ENCODE data around the gene USO1. TPM values are rescaled to one million over a fixed set of nuclear protein-coding genes. Genes with fewer than 3 reads are reported as not detected.

USO1 gene
- total and polyA plus RNA-seq, 9 of the 15 experiments (the other 6 are each of a cell fraction or from before 2014, with no cell fraction given) = 19.3 to 97.8 (median 48.5) TPM

DNA sequence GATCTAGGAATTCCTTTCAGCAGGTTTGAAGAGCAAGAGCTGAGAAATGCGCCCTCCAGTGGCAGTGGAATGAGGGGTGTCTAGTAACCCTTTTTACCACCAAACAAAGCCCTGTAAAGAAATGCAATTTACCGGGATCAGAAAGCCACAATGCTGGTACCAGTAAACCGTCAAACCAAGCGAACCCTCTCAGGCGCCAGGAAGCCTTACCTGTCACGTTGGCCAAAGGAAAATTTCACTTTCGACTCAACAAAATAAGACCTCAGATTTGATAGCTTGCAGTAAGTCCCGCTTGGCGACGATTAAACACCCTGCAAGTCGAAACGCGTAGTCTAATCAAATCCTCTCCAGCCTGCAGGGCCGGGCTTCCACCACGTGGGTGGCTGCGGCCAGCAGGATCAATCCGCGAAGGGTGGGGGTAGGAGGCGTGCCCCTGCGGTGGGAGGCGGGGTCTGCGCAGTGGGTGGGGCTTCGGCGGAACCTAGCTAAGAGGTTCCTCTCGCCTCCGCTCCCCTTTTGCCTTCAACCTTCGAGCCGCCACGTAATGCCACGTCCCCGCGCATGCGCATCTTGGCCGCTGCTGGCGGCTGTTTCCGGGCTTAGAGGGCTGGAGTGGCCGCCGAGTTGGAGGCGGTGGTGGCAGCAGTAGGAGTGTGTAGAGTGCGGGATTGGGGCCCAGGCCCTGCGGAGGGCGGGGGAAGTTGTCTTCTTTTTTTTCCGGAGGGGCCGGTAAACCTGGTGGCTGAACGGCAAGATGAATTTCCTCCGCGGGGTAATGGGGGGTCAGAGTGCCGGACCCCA, at the start of gene USO1 (continued):
- TF ChIP-seq ZBTB1 (CRISPR knock-in tag; IDR thresholded peaks at IDR 0.05; ENCODE audit: borderline replicate concordance, low read depth) = no peak
- TF ChIP-seq ZNF280A (IDR thresholded peaks at IDR 0.05; ENCODE audit: low read depth, partially characterized antibody) = no peak
- no peak for TF ChIP-seq CCAR2 (IDR thresholded peaks at IDR 0.05; ENCODE audit: low read depth, low read length)
- TF ChIP-seq, protein P1, sequence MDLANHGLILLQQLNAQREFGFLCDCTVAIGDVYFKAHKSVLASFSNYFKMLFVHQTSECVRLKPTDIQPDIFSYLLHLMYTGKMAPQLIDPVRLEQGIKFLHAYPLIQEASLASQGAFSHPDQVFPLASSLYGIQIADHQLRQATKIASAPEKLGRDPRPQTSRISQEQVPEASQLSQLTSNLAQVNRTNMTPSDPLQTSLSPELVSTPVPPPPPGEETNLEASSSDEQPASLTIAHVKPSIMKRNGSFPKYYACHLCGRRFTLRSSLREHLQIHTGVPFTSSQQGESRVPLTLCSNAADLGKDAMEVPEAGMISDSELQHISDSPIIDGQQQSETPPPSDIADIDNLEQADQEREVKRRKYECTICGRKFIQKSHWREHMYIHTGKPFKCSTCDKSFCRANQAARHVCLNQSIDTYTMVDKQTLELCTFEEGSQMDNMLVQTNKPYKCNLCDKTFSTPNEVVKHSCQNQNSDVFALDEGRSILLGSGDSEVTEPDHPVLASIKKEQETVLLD (IDR thresholded peaks at IDR 0.05) = peak; percentile 98
- no peak; the same call in 1 of the 2 replicates for TF ChIP-seq NCOA1 (IDR thresholded peaks at IDR 0.05; ENCODE audit: low read depth)
- no peak for TF ChIP-seq ZNF780A (CRISPR knock-in tag; IDR thresholded peaks at IDR 0.05)
- TF ChIP-seq E2F1 (CRISPR knock-in tag; IDR thresholded peaks at IDR 0.05) = no peak
- TF ChIP-seq, protein P2, sequence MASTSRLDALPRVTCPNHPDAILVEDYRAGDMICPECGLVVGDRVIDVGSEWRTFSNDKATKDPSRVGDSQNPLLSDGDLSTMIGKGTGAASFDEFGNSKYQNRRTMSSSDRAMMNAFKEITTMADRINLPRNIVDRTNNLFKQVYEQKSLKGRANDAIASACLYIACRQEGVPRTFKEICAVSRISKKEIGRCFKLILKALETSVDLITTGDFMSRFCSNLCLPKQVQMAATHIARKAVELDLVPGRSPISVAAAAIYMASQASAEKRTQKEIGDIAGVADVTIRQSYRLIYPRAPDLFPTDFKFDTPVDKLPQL (IDR thresholded peaks at IDR 0.05; ENCODE audit: extremely low read depth, insufficient read length) = no peak
- TF ChIP-seq CBFA2T3 (IDR thresholded peaks at IDR 0.05) = 0 out of 2 replicates have a peak, but pooled peaks have one; percentile 6
- no peak for TF ChIP-seq NR1H2 (CRISPR knock-in tag; IDR thresholded peaks at IDR 0.05)
- TF ChIP-seq HDGF (IDR thresholded peaks at IDR 0.05) = no peak
- no peak for TF ChIP-seq KDM1A (IDR thresholded peaks at IDR 0.05)
- peak in 1 of 2 experiments; percentile 72; a peak in 1 of 4 replicates for TF ChIP-seq TEAD1 (CRISPR knock-in tag; IDR thresholded peaks at IDR 0.05)
- TF ChIP-seq ZFPM2 (CRISPR knock-in tag; IDR thresholded peaks at IDR 0.05) = no peak
- no peak for TF ChIP-seq THRB (CRISPR knock-in tag; conservative IDR thresholded peaks at IDR 0.05)
- 0 out of 2 replicates have a peak, but pooled peaks have one; percentile 40 for TF ChIP-seq FOXJ2 (tag; IDR thresholded peaks at IDR 0.05)
